Nephron progenitor cell (in vitro differentiated cells): Measurements from ENCODE around the gene TBC1D24.
A peak's percentile ranks its signal among the peaks of the same experiment; 100 is the strongest.

Experiments used
- DNase-seq: peaks from one replicate; pipeline ENCODE4 v3.0.0; 2021
- H3K27ac Mint-ChIP-seq: 2 replicates; pipeline ENCODE4 v1.8.0; 2021; ENCODE audit warnings: mild to moderate bottlenecking, moderate library complexity, mixed read lengths
- H3K27me3 Mint-ChIP-seq: 2 replicates; pipeline ENCODE4 v1.8.0; 2021; ENCODE audit warnings: mild to moderate bottlenecking, low read depth, mixed read lengths; ENCODE audit not compliant: poor library complexity
- H3K36me3 Mint-ChIP-seq: 2 replicates; pipeline ENCODE4 v1.8.0; 2021; ENCODE audit warnings: low read depth, mixed read lengths
- H3K4me1 Mint-ChIP-seq: 2 replicates; pipeline ENCODE4 v1.8.0; 2021; ENCODE audit warnings: mixed read lengths
- H3K4me3 Mint-ChIP-seq: 2 replicates; pipeline ENCODE4 v1.8.0; 2021; ENCODE audit warnings: mild to moderate bottlenecking, moderate library complexity, mixed read lengths
- H3K9me3 Mint-ChIP-seq: 2 replicates; pipeline ENCODE4 v1.8.0; 2021; ENCODE audit warnings: mild to moderate bottlenecking, moderate library complexity, mixed read lengths
- TF ChIP-seq, protein P1 (sequence below): fragments of 200-600 bp; sonication (generic); IDR thresholded peaks from 2 replicates; pipeline ENCODE4 v1.5.0; 2021; ENCODE audit warnings: antibody characterized with exemption

Gene TBC1D24

DNA sequence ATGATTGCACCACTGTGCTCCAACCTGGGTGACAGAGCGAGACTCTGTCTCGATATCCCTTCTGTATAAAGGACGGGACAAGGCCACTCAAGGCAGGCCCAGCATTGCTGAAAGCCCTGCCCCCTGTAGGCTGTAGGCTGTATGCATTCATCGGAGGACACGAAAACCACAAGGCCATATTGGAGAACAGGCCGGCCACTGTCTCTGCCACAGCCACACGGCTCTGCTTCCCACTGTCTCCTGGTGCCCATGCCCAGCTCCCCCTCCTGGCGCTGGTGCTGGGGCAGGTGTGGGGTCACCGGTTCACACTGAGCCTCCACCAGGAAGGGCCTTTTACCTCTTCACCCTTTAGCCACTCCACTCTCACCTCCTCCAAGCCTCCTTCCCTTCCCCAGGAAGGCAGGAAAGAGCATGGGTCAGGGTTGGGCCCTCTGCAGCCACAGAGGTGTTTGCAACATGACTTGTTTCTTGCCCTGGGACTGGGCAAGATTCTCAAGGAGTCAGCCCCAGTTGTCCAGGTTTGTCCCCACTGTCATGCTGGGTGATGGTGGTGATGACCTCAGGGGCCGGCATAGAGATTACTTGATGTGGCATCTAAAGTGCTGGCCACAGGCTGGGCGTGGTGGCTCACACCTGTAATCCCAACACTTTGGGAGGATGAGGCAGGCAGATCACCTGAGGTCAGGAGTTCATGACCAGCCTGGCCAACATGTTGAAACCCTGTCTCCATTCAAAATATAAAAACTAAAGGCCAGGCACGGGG is 9.1 kb upstream of the TBC1D24 start:
- no peak for DNase-seq
- Mint-ChIP-seq H3K4me3 (no peak overlapping the region), H3K4me1 (peaks cover 24% of the 10 kb centered on the region), H3K27ac (no peak overlapping the region), H3K27me3 (no peaks in the 10 kb centered on the region), H3K36me3 (peaks cover 5% of the 10 kb centered on the region), H3K9me3 (no peaks in the 10 kb centered on the region)
- TF ChIP-seq, protein P1, sequence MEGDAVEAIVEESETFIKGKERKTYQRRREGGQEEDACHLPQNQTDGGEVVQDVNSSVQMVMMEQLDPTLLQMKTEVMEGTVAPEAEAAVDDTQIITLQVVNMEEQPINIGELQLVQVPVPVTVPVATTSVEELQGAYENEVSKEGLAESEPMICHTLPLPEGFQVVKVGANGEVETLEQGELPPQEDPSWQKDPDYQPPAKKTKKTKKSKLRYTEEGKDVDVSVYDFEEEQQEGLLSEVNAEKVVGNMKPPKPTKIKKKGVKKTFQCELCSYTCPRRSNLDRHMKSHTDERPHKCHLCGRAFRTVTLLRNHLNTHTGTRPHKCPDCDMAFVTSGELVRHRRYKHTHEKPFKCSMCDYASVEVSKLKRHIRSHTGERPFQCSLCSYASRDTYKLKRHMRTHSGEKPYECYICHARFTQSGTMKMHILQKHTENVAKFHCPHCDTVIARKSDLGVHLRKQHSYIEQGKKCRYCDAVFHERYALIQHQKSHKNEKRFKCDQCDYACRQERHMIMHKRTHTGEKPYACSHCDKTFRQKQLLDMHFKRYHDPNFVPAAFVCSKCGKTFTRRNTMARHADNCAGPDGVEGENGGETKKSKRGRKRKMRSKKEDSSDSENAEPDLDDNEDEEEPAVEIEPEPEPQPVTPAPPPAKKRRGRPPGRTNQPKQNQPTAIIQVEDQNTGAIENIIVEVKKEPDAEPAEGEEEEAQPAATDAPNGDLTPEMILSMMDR = peak; percentile 22

DNA sequence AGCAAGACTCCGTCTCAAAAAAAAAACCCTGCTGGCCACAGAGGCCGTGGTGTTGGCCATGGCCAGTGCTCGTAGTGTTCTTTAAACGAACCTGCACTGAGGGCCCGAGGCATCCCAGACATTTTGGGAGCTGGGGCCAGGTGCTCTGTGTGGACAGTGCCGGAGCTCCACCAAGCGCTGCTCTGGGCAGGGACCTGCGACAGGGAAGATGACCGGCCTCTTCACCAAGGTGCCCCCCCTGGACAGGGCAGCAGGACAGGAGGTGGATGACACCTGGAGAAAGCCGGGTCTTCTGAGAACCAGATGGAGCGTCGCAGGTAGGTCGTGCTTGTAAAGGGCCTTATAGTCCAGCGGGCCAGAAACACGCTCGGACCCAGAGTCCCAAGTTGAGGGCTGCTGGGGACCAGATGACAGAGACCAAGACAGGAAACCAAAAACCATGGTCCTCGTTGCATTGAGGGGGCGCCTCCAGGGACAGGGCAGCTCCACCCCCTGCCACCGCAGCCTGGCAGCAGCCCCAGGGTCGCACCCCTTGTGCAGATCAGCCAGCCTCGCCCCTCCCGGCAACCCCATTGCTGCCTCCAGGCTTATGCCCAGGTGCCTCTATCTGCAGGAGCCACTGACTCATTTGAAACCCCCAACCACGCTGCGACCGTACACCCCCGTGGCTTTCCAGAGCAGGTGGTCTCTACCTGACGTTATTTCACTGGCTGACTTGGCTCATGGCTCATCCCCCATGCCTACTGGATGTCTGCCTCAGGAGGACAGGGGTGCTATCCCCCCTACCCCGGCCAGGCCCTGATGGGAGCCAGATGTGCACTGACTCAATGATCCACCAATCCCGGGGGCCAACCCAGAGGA is 8.0 kb upstream of the TBC1D24 start:
- no peaks in the 10 kb centered on the region for H3K9me3 Mint-ChIP-seq
- H3K4me1 Mint-ChIP-seq = peaks cover 24% of the 10 kb centered on the region
- H3K27ac Mint-ChIP-seq = peak overlapping the region; percentile 32
- no peak overlapping the region for H3K4me3 Mint-ChIP-seq
- peaks cover 5% of the 10 kb centered on the region for H3K36me3 Mint-ChIP-seq
- DNase-seq = no peak
- no peaks in the 10 kb centered on the region for H3K27me3 Mint-ChIP-seq
- TF ChIP-seq, protein P1 = no peak

DNA sequence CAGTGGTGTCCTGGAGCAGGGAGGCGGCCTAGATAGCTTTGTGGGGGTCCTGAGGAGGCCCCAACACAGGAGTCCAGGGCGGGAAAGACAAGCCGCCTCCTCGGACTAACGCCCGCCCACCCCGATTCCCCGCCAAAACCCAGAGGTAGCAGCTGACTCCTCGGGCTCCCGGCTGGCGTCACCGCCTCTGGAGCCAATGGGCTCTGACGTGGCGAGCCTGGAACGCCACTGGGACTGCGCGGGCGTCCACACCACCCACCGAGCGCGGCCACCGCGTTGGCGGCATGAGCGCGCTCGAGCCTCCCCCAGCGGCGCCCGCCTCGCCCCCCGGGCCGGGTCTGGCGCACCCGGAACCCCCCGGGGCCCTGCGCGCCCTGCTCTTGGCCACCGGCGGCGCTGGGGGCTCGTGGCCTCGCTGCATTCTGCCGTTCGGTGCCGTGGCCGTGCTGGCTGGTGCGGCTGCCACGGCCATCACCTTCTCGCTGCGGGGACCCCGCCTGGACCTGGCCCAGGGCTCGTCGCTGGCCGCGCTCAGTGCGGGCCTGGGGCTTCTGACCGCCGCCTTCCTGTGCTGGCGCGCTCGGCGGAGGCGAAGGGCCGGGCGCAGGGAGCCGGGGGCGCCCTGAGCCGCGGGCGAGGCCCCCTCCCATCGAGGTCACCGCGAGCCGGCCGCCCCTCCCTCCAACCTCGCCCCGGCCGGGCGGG is 7.2 kb upstream of the TBC1D24 start:
- Mint-ChIP-seq H3K4me1 (peaks cover 24% of the 10 kb centered on the region), H3K4me3 (peak overlapping the region; percentile 73), H3K36me3 (peaks cover 5% of the 10 kb centered on the region), H3K27me3 (no peaks in the 10 kb centered on the region), H3K9me3 (no peaks in the 10 kb centered on the region), H3K27ac (peak overlapping the region; percentile 32)
- peak; percentile 68 for DNase-seq
- TF ChIP-seq, protein P1 = no peak

DNA sequence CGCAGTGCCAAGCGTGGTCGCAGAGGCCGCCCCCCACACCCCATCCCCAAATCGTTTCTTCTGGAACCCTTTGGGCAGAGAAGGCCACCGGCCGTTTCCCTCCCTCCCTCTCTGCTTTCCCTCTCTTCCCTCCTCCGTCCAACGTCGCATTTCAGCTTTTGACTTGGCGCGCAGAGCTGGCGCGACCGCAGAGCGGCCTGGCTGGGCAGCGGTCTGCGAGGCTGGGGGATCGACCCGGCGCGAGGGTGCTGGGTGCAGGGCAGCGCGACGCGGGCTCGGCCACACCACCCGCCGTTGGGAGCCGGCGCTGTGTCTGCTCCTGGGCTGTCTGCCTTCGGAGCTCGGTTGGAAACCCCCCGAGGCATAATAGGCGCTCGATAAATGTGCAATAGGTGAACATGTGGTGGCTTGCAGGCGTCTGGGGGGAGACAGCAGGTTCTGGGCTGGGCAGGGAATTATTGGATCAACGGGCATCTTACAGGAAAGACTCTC is 6.6 kb upstream of the TBC1D24 start:
- Mint-ChIP-seq H3K9me3 (no peaks in the 10 kb centered on the region), H3K27ac (no peak overlapping the region), H3K36me3 (peaks cover 5% of the 10 kb centered on the region), H3K4me1 (peaks cover 30% of the 10 kb centered on the region), H3K27me3 (no peaks in the 10 kb centered on the region), H3K4me3 (peak overlapping the region; percentile 73)
- TF ChIP-seq, protein P1 = no peak
- DNase-seq = peak; percentile 55

DNA sequence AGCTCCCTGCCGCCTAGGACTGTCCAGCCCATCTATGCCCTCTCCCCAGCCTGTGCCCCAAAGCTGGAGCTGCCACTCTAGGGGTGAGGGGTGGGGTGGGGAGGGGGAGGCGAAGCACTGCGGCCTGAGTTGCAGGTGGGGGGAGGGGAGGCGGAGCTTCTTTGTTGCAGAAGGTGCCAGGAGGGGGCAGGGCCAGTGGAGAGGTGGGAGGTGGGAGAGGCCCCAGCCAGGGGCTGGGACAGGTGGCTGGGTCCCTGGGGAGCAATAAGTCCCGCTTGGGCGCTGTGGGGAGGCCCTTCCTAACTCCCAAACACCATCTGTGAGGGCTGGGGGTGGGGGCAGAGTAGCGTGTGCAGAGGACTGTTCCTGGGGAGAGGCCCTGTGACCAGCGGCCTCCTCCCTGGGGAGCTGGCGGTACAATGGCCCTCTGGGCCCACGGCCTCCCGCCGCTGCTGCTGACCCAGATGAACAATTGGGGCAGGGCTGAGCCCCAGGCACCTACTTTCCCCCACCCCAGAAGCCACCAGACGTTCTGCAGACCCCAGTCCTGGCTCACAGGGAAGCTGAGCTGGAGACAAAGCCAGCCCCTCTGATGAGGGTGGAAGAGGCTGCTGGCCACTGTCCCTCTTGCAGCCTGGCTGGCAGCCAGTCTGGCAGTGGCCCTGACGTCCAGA is 6.1 kb upstream of the TBC1D24 start:
- TF ChIP-seq, protein P1 = no peak
- no peaks in the 10 kb centered on the region for H3K36me3 Mint-ChIP-seq
- H3K27ac Mint-ChIP-seq = no peak overlapping the region
- H3K4me3 Mint-ChIP-seq = peak overlapping the region; percentile 73
- DNase-seq = peak; percentile 49
- H3K27me3 Mint-ChIP-seq = no peaks in the 10 kb centered on the region
- H3K4me1 Mint-ChIP-seq = peaks cover 32% of the 10 kb centered on the region
- no peaks in the 10 kb centered on the region for H3K9me3 Mint-ChIP-seq
